ENCODE data around the gene SYTL3. TPM values are rescaled to one million over a fixed set of nuclear protein-coding genes. Genes with fewer than 3 reads are reported as not detected.

The SYTL3 gene
- total RNA-seq, 1 donor from 2014 or later, result 13.9 TPM

DNA sequence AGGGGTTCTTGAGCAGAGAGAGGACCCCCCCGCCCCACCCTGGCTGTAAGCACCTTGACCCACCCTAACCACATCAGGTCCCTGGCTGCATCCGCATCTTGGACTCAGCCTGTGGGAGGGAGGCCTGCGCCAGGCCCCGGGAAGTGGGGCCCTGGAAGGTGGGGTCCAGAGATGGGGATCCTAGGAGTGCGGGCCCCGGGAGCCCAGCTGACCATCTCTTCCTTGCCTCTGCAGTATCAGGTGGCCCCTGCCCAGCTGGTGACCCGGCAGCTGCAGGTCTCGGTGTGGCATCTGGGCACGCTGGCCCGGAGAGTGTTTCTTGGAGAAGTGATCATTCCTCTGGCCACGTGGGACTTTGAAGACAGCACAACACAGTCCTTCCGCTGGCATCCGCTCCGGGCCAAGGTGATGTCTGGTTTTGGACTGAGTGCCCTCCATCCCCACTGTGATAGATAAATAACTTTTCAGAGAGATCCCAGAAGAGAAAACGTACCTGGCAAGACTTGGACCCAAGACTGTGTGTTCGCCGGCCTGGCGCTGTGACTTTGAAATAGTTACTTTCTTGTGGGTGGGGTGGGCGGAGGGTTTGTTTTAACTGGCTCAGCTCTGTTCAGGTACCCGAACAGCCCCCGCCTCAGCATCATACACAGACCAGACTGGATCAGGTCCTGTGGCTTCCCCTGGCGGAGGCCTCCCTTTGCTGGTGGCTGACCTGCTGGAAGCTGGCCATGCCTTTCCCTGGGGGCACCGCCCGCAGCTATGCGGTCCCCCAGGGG, 107.3 kb downstream of the SYTL3 start:
- H3K9me3 ChIP-seq, result no peaks in the 10 kb centered on the region
- no peak overlapping the region for H3K27ac ChIP-seq
- H3K27me3 ChIP-seq (ENCODE audit: low read depth), result no peaks in the 10 kb centered on the region
- peaks cover 18% of the 10 kb centered on the region for H3K36me3 ChIP-seq
- no peak for TF ChIP-seq CTCF (IDR thresholded peaks at IDR 0.05)
- no peaks in the 10 kb centered on the region for H3K4me1 ChIP-seq
- DNase-seq (no peak), ATAC-seq (no peak)
- intact Hi-C loops (cut with DNase I), result no loop called here
- H3K4me3 ChIP-seq, result no peak overlapping the region

- TF ChIP-seq CTCF (IDR thresholded peaks at IDR 0.05), result no peak
- Histone ChIP-seq H3K36me3 (peaks cover 20% of the 10 kb centered on the region), H3K4me3 (no peak overlapping the region), H3K27ac (no peak overlapping the region), H3K4me1 (no peaks in the 10 kb centered on the region), H3K9me3 (no peaks in the 10 kb centered on the region), H3K27me3 (ENCODE audit: low read depth) (no peaks in the 10 kb centered on the region)
- ATAC-seq, result no peak
- no peak for DNase-seq
- intact Hi-C loops (cut with DNase I), result no loop called here
These were observed 107.9 kb downstream of the SYTL3 start for GRCh38 chr6:158757753-158758090.

DNA sequence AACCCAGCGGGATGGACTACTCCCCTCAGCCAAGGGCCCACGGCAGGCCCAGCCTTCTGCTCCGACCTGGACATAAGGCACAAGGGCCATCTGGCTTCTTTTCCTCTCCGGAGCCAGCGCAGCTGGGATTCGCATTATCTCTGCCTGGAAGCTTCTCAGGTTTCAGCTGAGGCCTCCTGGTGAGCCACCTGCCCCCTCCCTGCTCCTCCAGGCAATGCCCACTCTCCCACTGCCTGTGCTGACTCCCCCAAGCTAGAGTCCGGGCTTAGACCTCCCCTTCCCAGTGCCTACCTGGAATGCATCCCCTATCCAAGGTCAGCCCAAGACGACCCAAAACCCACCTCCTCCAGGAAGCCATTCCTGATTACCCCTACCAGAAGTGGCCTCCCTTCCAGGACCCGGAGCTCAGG, 108.6 kb downstream of the SYTL3 start:
- intact Hi-C loops (cut with DNase I), result no loop called here
- Histone ChIP-seq H3K27me3 (ENCODE audit: low read depth) (no peaks in the 10 kb centered on the region), H3K9me3 (no peaks in the 10 kb centered on the region), H3K4me1 (no peaks in the 10 kb centered on the region), H3K27ac (no peak overlapping the region), H3K36me3 (peaks cover 20% of the 10 kb centered on the region), H3K4me3 (no peak overlapping the region)
- no peak for ATAC-seq
- DNase-seq, result no peak
- TF ChIP-seq CTCF (IDR thresholded peaks at IDR 0.05), result no peak

- H3K9me3 ChIP-seq, result no peaks in the 10 kb centered on the region
- peak in 1 of 2 donors; percentile 1 for ATAC-seq
- DNase-seq, result no peak
- H3K27ac ChIP-seq, result no peak overlapping the region
- peaks cover 25% of the 10 kb centered on the region for H3K36me3 ChIP-seq
- no peaks in the 10 kb centered on the region for H3K27me3 ChIP-seq (ENCODE audit: low read depth)
- H3K4me1 ChIP-seq, result no peaks in the 10 kb centered on the region
- TF ChIP-seq CTCF (IDR thresholded peaks at IDR 0.05), result no peak
- intact Hi-C loops (cut with DNase I), result no loop called here
- H3K4me3 ChIP-seq, result no peak overlapping the region
These were observed 109.2 kb downstream of the SYTL3 start for GRCh38 chr6:158758941-158759479.

DNA sequence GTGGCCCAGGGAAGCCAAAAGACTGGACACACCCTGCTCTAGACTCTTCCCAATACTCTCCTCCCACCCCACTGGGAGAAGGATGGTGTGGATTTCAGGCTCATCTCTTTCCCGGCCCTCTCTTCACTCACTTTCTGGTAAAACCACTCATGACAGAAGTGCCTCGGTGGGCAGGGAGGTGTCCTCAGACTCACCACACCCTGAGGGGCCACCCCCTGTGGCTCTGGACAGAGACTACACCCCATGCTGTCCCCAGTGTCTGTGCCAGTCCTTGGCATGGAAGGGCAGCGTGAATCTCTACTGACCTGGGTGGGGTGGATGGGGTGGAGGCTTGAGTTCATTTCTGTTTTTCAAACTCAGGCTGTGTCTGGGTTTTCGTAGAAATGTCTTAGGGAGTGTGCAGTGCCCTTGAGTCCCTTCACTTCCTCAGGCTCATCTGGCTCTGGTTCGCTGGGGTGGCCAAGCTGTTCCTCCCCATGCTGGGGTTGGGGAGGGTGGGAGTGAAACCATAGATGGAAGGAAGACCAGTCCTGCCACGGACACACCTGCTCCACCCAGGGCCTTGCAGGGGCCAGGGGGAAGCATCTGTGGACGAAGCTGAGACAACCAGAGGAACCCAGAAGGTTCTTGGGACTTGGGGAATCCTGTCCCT, 110.2 kb downstream of the SYTL3 start:
- no peaks in the 10 kb centered on the region for H3K9me3 ChIP-seq
- intact Hi-C loops (cut with DNase I), result no loop called here
- ATAC-seq, result peak; percentile 4 to 8

More for the DNA sequence above, 110.2 kb downstream of the SYTL3 start:
- no peak for TF ChIP-seq CTCF (IDR thresholded peaks at IDR 0.05)
- Histone ChIP-seq H3K27me3 (ENCODE audit: low read depth) (no peaks in the 10 kb centered on the region), H3K4me3 (no peak overlapping the region), H3K4me1 (no peaks in the 10 kb centered on the region), H3K27ac (no peak overlapping the region), H3K36me3 (peaks cover 36% of the 10 kb centered on the region)
- no peak for DNase-seq
